Lung (tissue), 12 donors: ENCODE results near the gene RGS3. TPM values are rescaled to one million over a fixed set of nuclear protein-coding genes. Genes with fewer than 3 reads are reported as not detected.

Experiments used
- ATAC-seq: fragments of 200-7000 bp; cut with Tn5 transposase; one replicate; pipeline ENCODE4 v1.9.1; 2020; ENCODE audit warnings: moderate number of reproducible peaks; ENCODE audit not compliant: insufficient read depth, low FRiP score
- DNase-seq, 3 donors: peaks; one replicate each; pipeline ENCODE4 v3.0.0-alpha.2; 2013 to 2017
- H3K27ac ChIP-seq, 2 donors: one replicate each; pipeline ENCODE4 v1.5.1; 2013; ENCODE audit warnings: mild to moderate bottlenecking in 2 of 2, moderate library complexity in 2 of 2, control low read depth in 1 of 2, inconsistent platforms in 1 of 2, low read depth in 1 of 2, low read length in 1 of 2
- H3K27me3 ChIP-seq, 3 donors: one replicate each; pipeline ENCODE4 v1.5.1; 2013; ENCODE audit warnings: low read length in 2 of 3; ENCODE audit not compliant: control insufficient read depth in 3 of 3, insufficient read depth in 3 of 3
- H3K36me3 ChIP-seq, 4 donors: one replicate each; pipeline ENCODE4 v1.5.1; 2013; ENCODE audit warnings: low read length in 4 of 4, mild to moderate bottlenecking in 1 of 4, moderate library complexity in 1 of 4; ENCODE audit not compliant: control insufficient read depth in 4 of 4, insufficient read depth in 4 of 4
- H3K4me1 ChIP-seq, 5 donors: one replicate each; pipeline ENCODE4 v1.5.1; 2013; ENCODE audit warnings: low read length in 5 of 5, mild to moderate bottlenecking in 2 of 5, moderate library complexity in 1 of 5; ENCODE audit not compliant: control insufficient read depth in 5 of 5, insufficient read depth in 5 of 5
- H3K4me3 ChIP-seq: one replicate; pipeline ENCODE4 v1.5.1; 2013; ENCODE audit warnings: mild to moderate bottlenecking, control low read depth, moderate library complexity
- H3K9ac ChIP-seq, 2 donors: one replicate each; pipeline ENCODE4 v1.5.1; 2013; ENCODE audit warnings: low read length in 2 of 2, control low read depth in 1 of 2; ENCODE audit not compliant: insufficient read depth in 1 of 2
- H3K9me3 ChIP-seq, 4 donors: one replicate each; pipeline ENCODE4 v1.5.1; 2013; ENCODE audit warnings: low read length in 3 of 4, mild to moderate bottlenecking in 1 of 4, moderate library complexity in 1 of 4; ENCODE audit not compliant: control insufficient read depth in 4 of 4, insufficient read depth in 3 of 4
- WGBS, 2 donors: extraction: QIAGEN DNeasy Blood & Tissue Kit; methylation state at CpG; one replicate each; pipeline ENCODE4 v1.1.7; 2013; 5-methylcytosine and 5-hydroxymethylcytosine counted together
- polyA plus RNA-seq, 2 donors: library from polyadenylated mRNA; stranded (reverse); fragments of 200-250 nt; gene quantifications; one replicate each; pipeline ENCODE4 v1.2.1, GENCODE V29; 2013
- total RNA-seq, 2 donors: library from RNA; depleted of rRNA in 1 of 2; stranded (reverse); fragments of >200 nt in 1 of 2; gene quantifications; one replicate each; pipeline ENCODE4 v1.2.1, GENCODE V29; 2014 to 2021
- TF ChIP-seq, protein P1 (sequence below): IDR thresholded peaks from 2 replicates; pipeline ENCODE4 v1.5.1; 2012; ENCODE audit warnings: mild to moderate bottlenecking; ENCODE audit errors: control extremely low read depth, extremely low read depth
- donor health status: control.
- donor health status: control.
- donor health status: Bipolar disorder and iron deficiency.
- donor health status: healthy.
- donor health status: DM: yes; HTN: yes; CAD: no.

RGS3 gene
- total and polyA plus RNA-seq, 4 donors: 43.0 to 91.8 (median 73.9) TPM

DNA sequence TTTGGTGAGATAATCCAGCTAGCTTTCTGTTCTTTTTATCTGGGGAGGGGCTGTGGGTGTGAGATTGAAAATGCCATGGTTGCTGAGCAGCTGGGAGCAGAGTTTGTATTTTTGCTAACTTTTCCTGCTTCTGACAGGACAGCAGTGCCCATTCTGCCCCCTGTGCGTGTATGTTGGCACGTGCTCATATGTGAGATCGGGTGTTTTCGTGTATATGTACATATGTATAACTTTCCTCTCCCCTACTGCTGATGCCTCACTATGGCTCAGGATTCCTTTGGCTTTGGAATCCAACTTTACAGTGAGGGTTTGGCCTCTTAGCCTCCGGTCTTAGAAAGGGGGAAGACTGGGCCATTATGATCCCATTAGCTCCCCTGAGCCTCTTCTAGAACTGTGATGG, 38.3 kb downstream of the RGS3 start:
- WGBS, 2 donors: 72 to 84% methylated on average over 5 of the region's 5 CpGs
- Histone ChIP-seq H3K27me3 (no peaks in the 10 kb centered on the region), H3K4me1 (peaks cover 0 to 18% (median 0%) of the 10 kb centered on the region in 5 donors), H3K4me3 (peak overlapping the region; percentile 22), H3K9ac (no peak overlapping the region), H3K9me3 (no peaks in the 10 kb centered on the region), H3K27ac (peak overlapping the region; percentile 56 to 85), H3K36me3 (peaks cover 0 to 3% (median 0%) of the 10 kb centered on the region in 4 donors)
- DNase-seq: no peak
- TF ChIP-seq, protein P1, sequence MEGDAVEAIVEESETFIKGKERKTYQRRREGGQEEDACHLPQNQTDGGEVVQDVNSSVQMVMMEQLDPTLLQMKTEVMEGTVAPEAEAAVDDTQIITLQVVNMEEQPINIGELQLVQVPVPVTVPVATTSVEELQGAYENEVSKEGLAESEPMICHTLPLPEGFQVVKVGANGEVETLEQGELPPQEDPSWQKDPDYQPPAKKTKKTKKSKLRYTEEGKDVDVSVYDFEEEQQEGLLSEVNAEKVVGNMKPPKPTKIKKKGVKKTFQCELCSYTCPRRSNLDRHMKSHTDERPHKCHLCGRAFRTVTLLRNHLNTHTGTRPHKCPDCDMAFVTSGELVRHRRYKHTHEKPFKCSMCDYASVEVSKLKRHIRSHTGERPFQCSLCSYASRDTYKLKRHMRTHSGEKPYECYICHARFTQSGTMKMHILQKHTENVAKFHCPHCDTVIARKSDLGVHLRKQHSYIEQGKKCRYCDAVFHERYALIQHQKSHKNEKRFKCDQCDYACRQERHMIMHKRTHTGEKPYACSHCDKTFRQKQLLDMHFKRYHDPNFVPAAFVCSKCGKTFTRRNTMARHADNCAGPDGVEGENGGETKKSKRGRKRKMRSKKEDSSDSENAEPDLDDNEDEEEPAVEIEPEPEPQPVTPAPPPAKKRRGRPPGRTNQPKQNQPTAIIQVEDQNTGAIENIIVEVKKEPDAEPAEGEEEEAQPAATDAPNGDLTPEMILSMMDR: no peak
- ATAC-seq: no peak

- DNase-seq (no peak), ATAC-seq (no peak)
- TF ChIP-seq, protein P1: no peak
- Histone ChIP-seq H3K36me3 (peaks cover 0 to 6% (median 0%) of the 10 kb centered on the region in 4 donors), H3K27ac (peak overlapping the region; percentile 11 to 44), H3K4me1 (peaks cover 0 to 19% (median 0%) of the 10 kb centered on the region in 5 donors), H3K9me3 (no peaks in the 10 kb centered on the region), H3K27me3 (no peaks in the 10 kb centered on the region), H3K9ac (no peak overlapping the region), H3K4me3 (peak overlapping the region; percentile 22)
- WGBS, 2 donors: 58 to 74% methylated on average over 4 of the region's 4 CpGs
Observed at GRCh38 chr9:113502427-113503034, 39.0 kb downstream of the RGS3 start.

DNA sequence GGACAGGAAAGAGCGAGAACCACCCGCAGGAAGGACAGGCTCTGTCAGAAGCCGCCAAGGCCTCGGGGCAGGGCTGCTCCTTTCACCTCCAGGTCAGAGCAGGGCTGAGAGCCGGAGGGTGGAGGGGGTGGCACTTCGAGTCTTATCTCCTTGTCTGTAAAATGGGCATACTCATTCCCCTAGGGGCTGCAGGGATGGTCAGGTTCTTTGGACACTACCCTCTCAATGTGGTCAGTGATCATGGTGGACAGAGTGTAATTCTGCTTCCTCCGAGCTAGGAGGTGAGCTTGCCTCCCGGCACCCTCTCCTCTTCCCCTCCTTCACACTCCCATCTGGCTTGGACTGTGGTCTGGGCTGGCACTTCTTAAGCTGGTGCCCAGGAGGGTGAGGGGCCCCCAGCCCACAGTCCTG, 39.6 kb downstream of the RGS3 start:
- Histone ChIP-seq H3K27me3 (no peaks in the 10 kb centered on the region), H3K9ac (no peak overlapping the region), H3K9me3 (no peaks in the 10 kb centered on the region), H3K36me3 (peaks cover 0 to 11% (median 0%) of the 10 kb centered on the region in 4 donors), H3K27ac (peak overlapping the region; percentile 11 to 44), H3K4me3 (peak overlapping the region; percentile 15), H3K4me1 (peaks cover 0 to 23% (median 0%) of the 10 kb centered on the region in 5 donors)
- WGBS, 2 donors: 71 to 78% methylated on average over 8 of the region's 8 CpGs
- no peak for DNase-seq
- TF ChIP-seq, protein P1: no peak
- ATAC-seq: no peak
